ENCODE results near the gene VPS37B. TPM values are rescaled to one million over a fixed set of nuclear protein-coding genes. Genes with fewer than 3 reads are reported as not detected.

VPS37B gene
- total and polyA plus RNA-seq, 2 of the 8 experiments (the other 6 are each of a cell fraction or from before 2014, with no cell fraction given) = 11.9 to 15.7 TPM

- FAIRE-seq (no peak), DNase-seq (ENCODE audit: low read depth in 1 of 2, low spot score in 2 of 2) (no peak)
- no peak overlapping the region for H3K14ac ChIP-seq (ENCODE audit: insufficient read length)
- no peaks in the 10 kb centered on the region for H3K9me3 ChIP-seq (ENCODE audit: insufficient read depth in 2 of 2, low read depth in 1 of 2, low read length in 1 of 2)
- H4K8ac ChIP-seq (ENCODE audit: extremely low read depth, insufficient read depth, low read length) = no peak overlapping the region
- no peak overlapping the region for H3K4ac ChIP-seq (replicated peaks; ENCODE audit: insufficient read length, low read depth, low read length)
- no peak overlapping the region for H2AFZ ChIP-seq (ENCODE audit: low read length)
- H3K4me3 ChIP-seq (ENCODE audit: extremely low read depth in 1 of 4, insufficient read depth in 2 of 4, low read depth in 3 of 4, low read length in 4 of 4) = no peak overlapping the region
- no peak overlapping the region for H2BK15ac ChIP-seq (ENCODE audit: low read length)
- H3K18ac ChIP-seq (ENCODE audit: extremely low read depth, low read length) = no peak overlapping the region
- H3K27ac ChIP-seq (ENCODE audit: low read depth, low read length) = no peak overlapping the region
- no peaks in the 10 kb centered on the region for H3K23me2 ChIP-seq (ENCODE audit: low read depth, low read length)
- no peaks in the 10 kb centered on the region for H3K27me3 ChIP-seq (replicated peaks in 1 of 4; ENCODE audit: control insufficient read depth in 3 of 4, extremely low read depth in 1 of 4, insufficient read depth in 3 of 4, low read length in 3 of 4)
- H3K79me1 ChIP-seq (ENCODE audit: low read depth, low read length) = no peaks in the 10 kb centered on the region
- no peak overlapping the region for H4K5ac ChIP-seq (ENCODE audit: insufficient read length, low read depth, low read length)
- no peak overlapping the region for H2AK5ac ChIP-seq (ENCODE audit: low read depth, low read length)
- H3K4me2 ChIP-seq (ENCODE audit: insufficient read depth in 1 of 2, low read depth in 2 of 2, low read length in 2 of 2) = no peak overlapping the region
- H3K79me2 ChIP-seq (ENCODE audit: control insufficient read depth in 1 of 2, insufficient read depth in 2 of 2, low read length in 2 of 2) = no peaks in the 10 kb centered on the region
- H3K56ac ChIP-seq (replicated peaks; ENCODE audit: insufficient read length, low read depth, low read length) = no peak overlapping the region
- H3K36me3 ChIP-seq (ENCODE audit: control insufficient read depth in 2 of 4, insufficient read depth in 4 of 4, low read length in 3 of 4) = no peaks in the 10 kb centered on the region; a peak in 1 of 8 replicates
- ChIA-PET POLR2A (ENCODE audit: partially characterized antibody) (no interaction called here), CTCF (ENCODE audit: partially characterized antibody) (interaction anchor here (0.6 to 1.3 kb wide), 2 partner anchors 55 to 112 kb away, joined by 3 to 4 read pairs; no protein-coding TSS in a partner anchor)
- 84% methylated on average over 9 of the region's 9 CpGs; no CpG with 5 or more reads in 1 of the 2 experiments for WGBS, 2 experiments (ENCODE audit: extremely low coverage in 1 of 2, insufficient coverage in 1 of 2, insufficient read length in 1 of 2, insufficient replicate concordance in 2 of 2, low coverage in 1 of 2, low lambda C conversion rate in 2 of 2, missing lambda C conversion rate in 1 of 2)
- H2BK5ac ChIP-seq (ENCODE audit: low read depth, low read length) = no peak overlapping the region
- no peak overlapping the region for H3K23ac ChIP-seq (ENCODE audit: insufficient read length)
- no peak overlapping the region for H2BK120ac ChIP-seq (replicated peaks; ENCODE audit: low read depth, low read length)
- H3K4me1 ChIP-seq (replicated peaks in 1 of 4; ENCODE audit: control insufficient read depth in 3 of 4, insufficient read depth in 4 of 4, low read length in 3 of 4) = no peaks in the 10 kb centered on the region
- no peak overlapping the region for H4K91ac ChIP-seq (replicated peaks; ENCODE audit: insufficient read length, low read length)
- H3K9ac ChIP-seq (replicated peaks in 1 of 4; ENCODE audit: extremely low read depth in 1 of 4, low read depth in 3 of 4, low read length in 3 of 4) = no peak overlapping the region
- no peak overlapping the region for H2BK12ac ChIP-seq (ENCODE audit: low read depth, low read length)
- no peak overlapping the region for H2BK20ac ChIP-seq (ENCODE audit: low read length)
- no peaks in the 10 kb centered on the region for H4K20me1 ChIP-seq (replicated peaks in 1 of 2; ENCODE audit: control insufficient read depth in 1 of 2, insufficient read depth in 2 of 2, low read length in 2 of 2)
- TF ChIP-seq E2F6 (IDR thresholded peaks at IDR 0.05) (no peak), POU5F1 (IDR thresholded peaks at IDR 0.05; ENCODE audit: low read depth, low read length) (no peak), RBBP5 (IDR thresholded peaks at IDR 0.05; ENCODE audit: borderline replicate concordance, low read depth, low read length) (no peak), JUND (IDR thresholded peaks at IDR 0.05; ENCODE audit: low read length) (no peak), CBX5 (IDR thresholded peaks at IDR 0.05; ENCODE audit: low read depth, low read length) (no peak), GTF2F1 (IDR thresholded peaks at IDR 0.05; ENCODE audit: borderline replicate concordance, low read depth, low read length) (no peak), BRCA1 (IDR thresholded peaks at IDR 0.05; ENCODE audit: low read depth, low read length) (no peak), YY1 (IDR thresholded peaks at IDR 0.05; ENCODE audit: low read depth, low read length) (no peak), SP1 (IDR thresholded peaks at IDR 0.05; ENCODE audit: low read depth, low read length) (no peak)
- TF ChIP-seq, protein P1, sequence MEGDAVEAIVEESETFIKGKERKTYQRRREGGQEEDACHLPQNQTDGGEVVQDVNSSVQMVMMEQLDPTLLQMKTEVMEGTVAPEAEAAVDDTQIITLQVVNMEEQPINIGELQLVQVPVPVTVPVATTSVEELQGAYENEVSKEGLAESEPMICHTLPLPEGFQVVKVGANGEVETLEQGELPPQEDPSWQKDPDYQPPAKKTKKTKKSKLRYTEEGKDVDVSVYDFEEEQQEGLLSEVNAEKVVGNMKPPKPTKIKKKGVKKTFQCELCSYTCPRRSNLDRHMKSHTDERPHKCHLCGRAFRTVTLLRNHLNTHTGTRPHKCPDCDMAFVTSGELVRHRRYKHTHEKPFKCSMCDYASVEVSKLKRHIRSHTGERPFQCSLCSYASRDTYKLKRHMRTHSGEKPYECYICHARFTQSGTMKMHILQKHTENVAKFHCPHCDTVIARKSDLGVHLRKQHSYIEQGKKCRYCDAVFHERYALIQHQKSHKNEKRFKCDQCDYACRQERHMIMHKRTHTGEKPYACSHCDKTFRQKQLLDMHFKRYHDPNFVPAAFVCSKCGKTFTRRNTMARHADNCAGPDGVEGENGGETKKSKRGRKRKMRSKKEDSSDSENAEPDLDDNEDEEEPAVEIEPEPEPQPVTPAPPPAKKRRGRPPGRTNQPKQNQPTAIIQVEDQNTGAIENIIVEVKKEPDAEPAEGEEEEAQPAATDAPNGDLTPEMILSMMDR (IDR thresholded peaks at IDR 0.05; ENCODE audit: control extremely low read depth in 1 of 3, insufficient read depth in 1 of 3, low read depth in 1 of 3, low read length in 3 of 3) = no peak
- TF ChIP-seq, protein P2, sequence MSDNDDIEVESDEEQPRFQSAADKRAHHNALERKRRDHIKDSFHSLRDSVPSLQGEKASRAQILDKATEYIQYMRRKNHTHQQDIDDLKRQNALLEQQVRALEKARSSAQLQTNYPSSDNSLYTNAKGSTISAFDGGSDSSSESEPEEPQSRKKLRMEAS (IDR thresholded peaks at IDR 0.05) = no peak
Measured at GRCh38 chr12:122917507-122918121, 21.7 kb upstream of the VPS37B start.

All from H1 (cell line).